HFF-Myc (cell line): ENCODE results near the gene SMIM13.

Experiments used
- DNase-seq: peaks from one replicate; pipeline ENCODE4 v3.0.0-alpha.2; 2011; ENCODE audit warnings: low read depth; ENCODE audit errors: extremely low read depth
- H3K4me3 ChIP-seq: replicated peaks from 2 replicates; pipeline ENCODE4 v1.5.1; 2011; ENCODE audit warnings: low read depth, mild to moderate bottlenecking, control low read depth, low read length
- CTCF ChIP-seq: IDR thresholded peaks from 2 replicates; pipeline ENCODE4 v1.5.1; 2012; ENCODE audit warnings: mild to moderate bottlenecking, low read depth, low read length, control low read depth; ENCODE audit errors: missing control alignments

Gene SMIM13

DNA sequence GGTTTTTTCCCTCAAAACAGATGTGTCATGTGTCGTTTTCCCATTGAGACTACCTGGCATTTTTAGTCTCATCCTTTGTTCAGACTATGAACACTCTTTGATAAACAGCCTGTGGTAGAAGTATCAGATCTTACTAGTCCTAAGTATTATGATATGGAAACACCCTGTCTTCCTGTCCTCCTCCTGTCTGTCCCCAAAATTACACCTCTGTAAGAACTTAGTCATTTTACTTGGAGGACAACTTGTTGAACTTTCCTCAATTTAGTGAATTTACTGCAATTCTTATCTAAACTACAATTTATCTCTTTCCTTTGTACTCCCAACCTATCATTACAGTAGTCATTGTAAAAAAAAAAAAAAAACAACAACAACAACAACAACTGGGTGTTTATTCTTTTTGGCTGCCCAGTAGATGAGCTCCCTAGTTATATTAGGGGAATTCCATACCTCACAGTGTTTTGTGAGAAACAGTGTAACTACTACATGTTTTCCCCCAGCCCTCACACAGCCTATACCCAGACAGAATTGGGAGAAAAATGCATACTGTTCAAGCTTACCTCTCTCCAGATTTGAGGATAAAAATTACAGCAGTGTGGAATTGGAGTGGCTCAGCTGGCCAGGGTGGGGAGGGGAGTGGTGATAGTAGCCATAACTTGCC is 36.4 kb downstream of the SMIM13 start:
- DNase-seq: no peak
- TF ChIP-seq CTCF: no peak
- H3K4me3 ChIP-seq: no peak overlapping the region

- H3K4me3 ChIP-seq: no peak overlapping the region
- no peak for TF ChIP-seq CTCF
- DNase-seq: no peak
Observed at GRCh38 chr6:11130605-11131004, 37.0 kb downstream of the SMIM13 start.

DNA sequence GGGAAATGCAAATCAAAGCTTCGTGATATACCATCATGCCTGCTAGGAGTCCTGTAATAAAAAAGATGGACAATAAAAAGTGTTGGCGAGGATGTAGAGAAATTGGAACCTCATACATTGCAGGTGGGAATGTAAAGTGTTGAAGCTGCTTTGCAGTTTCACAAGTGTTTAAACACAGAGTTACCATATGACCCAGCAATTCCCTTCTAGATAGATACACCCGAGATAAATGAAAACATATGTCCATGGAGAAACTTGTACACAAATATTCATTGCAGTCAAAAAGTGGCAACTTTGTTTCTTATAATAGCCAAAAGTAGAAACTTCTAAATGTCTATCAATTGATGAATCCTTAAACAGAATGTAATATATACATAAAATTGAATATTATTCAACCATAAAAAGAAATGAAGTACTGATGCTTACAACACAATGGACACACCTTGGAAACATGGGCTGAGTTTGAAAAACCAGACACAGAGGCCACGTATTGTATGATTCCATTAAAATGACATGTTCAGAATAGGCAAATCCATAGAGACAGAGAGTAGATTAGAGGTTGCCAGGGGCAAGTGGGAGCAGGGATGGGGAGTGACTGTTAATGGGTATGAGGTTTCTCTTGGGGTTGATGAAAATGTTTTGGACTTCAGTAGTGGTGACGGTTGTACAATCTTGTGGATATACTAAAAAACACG is 38.7 kb downstream of the SMIM13 start:
- no peak for TF ChIP-seq CTCF
- no peak overlapping the region for H3K4me3 ChIP-seq

GRCh38 chr6:11133281-11133680 is 39.6 kb downstream of the SMIM13 start:
- no peak overlapping the region for H3K4me3 ChIP-seq
- TF ChIP-seq CTCF: no peak
- no peak for DNase-seq

More for the DNA sequence above, 38.7 kb downstream of the SMIM13 start:
- DNase-seq: peak; percentile 22

- H3K4me3 ChIP-seq: no peak overlapping the region
- DNase-seq: no peak
- no peak for TF ChIP-seq CTCF
Observed at GRCh38 chr6:11136809-11137208, 43.2 kb downstream of the SMIM13 start.

DNA sequence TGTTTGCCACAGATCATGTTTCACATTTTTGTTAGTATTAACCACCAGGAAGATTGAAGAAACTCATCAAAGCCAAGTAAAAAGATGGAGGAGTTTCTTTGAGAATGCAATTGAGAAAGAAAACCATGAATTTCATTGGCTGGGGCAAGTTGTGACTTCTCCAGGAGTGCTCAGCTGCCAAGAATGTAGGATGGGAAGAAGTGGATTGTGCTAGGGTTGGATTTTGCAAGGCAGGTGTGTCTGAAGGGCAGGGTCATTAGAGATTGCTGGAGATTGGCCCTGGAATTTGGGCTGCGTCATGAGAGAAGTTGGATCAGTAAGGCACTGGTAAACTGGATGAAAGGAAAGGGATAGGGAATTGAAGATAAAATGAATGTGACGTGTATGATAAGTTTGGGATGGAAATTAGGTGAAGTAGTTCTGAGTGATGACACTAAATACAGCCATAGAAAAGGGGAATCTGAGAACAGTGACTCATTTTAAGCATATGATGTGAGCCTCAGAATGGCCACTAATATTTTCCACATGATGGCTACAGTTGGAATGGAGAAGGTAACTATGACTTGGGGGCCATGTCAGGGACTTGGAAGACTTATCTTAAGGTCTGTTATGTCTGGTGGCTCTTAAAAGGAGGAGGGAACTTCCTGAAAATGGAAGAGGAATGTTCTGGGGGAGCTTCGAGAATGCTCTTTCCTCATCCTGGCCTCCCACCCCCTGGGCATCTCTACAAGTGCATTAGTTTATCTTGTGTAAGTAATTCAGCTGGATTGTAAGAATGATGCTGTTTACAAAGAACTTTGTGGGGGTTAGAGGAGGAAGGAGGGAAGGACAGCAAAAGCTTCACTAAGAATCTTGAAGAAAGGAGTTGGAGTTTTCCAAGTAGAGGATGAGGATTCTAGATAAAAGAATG is 45.7 kb downstream of the SMIM13 start:
- H3K4me3 ChIP-seq: no peak overlapping the region
- DNase-seq: no peak
- TF ChIP-seq CTCF: no peak
